MM.1S (cell line): ENCODE measurements around the gene F13A1.
A peak's percentile ranks its signal among the peaks of the same experiment; 100 is the strongest.

Experiments used
- DNase-seq: peaks from one replicate; pipeline ENCODE4 v3.0.0-alpha.2; 2015
- H2AFZ ChIP-seq: fragments of 300-600 bp; sonication (generic); 2 replicates; pipeline ENCODE4 v1.6.0; 2016; ENCODE audit warnings: antibody characterized with exemption, low read length
- H3F3A ChIP-seq: fragments of 300-600 bp; sonication (generic); 2 replicates; pipeline ENCODE4 v1.6.1; 2016; ENCODE audit warnings: mild to moderate bottlenecking, antibody characterized with exemption, low read length, moderate library complexity, mixed read lengths; ENCODE audit not compliant: insufficient read depth
- H3K27ac ChIP-seq: fragments of 300-600 bp; sonication (generic); 2 replicates; pipeline ENCODE4 v1.5.1; 2016; ENCODE audit warnings: mild to moderate bottlenecking, low read length
- H3K27me3 ChIP-seq: fragments of 300-600 bp; sonication (generic); replicated peaks from 2 replicates; pipeline ENCODE4 v1.6.0; 2016; ENCODE audit warnings: low read length; ENCODE audit not compliant: insufficient read depth
- H3K36me3 ChIP-seq: fragments of 300-600 bp; sonication (generic); replicated peaks from 2 replicates; pipeline ENCODE4 v1.6.1; 2016; ENCODE audit warnings: mild to moderate bottlenecking, low read length, mixed read lengths; ENCODE audit not compliant: insufficient read depth
- H3K4me1 ChIP-seq: fragments of 300-600 bp; sonication (generic); 2 replicates; pipeline ENCODE4 v1.6.1; 2016; ENCODE audit warnings: low read length, mixed read lengths
- H3K4me2 ChIP-seq: fragments of 300-600 bp; sonication (generic); 2 replicates; pipeline ENCODE4 v1.6.0; 2016; ENCODE audit warnings: low read depth, low read length
- H3K4me3 ChIP-seq: fragments of 300-600 bp; sonication (generic); 2 replicates; pipeline ENCODE4 v1.5.1; 2016; ENCODE audit warnings: low read length, mixed read lengths
- H3K79me2 ChIP-seq: fragments of 300-600 bp; sonication (generic); 2 replicates; pipeline ENCODE4 v1.6.1; 2016; ENCODE audit warnings: mixed run types, low read length, mixed read lengths
- H3K9ac ChIP-seq: fragments of 300-600 bp; sonication (generic); 2 replicates; pipeline ENCODE4 v1.6.1; 2016; ENCODE audit warnings: low read length, mixed read lengths
- H3K9me2 ChIP-seq: fragments of 300-600 bp; sonication (generic); replicated peaks from 2 replicates; pipeline ENCODE4 v1.6.1; 2016; ENCODE audit warnings: mild to moderate bottlenecking, low read length, mixed read lengths; ENCODE audit not compliant: insufficient read depth
- H3K9me3 ChIP-seq: fragments of 300-600 bp; sonication (generic); replicated peaks from 2 replicates; pipeline ENCODE4 v1.6.1; 2016; ENCODE audit warnings: mild to moderate bottlenecking, low read length, mixed read lengths; ENCODE audit not compliant: insufficient read depth
- H4K20me1 ChIP-seq: fragments of 300-600 bp; sonication (generic); 2 replicates; pipeline ENCODE4 v1.6.1; 2016; ENCODE audit warnings: mild to moderate bottlenecking, low read length, moderate library complexity, mixed read lengths; ENCODE audit not compliant: insufficient read depth
- EZH2 ChIP-seq: fragments of 300-600 bp; sonication (generic); optimal IDR thresholded peaks from 2 replicates; pipeline ENCODE3; 2017; ENCODE audit warnings: low read depth, mild to moderate bottlenecking, antibody characterized with exemption, low read length, mixed read lengths
- EZH2phosphoT487 ChIP-seq: fragments of 300-600 bp; sonication (generic); IDR thresholded peaks from 2 replicates; pipeline ENCODE4 v1.6.1; 2018; ENCODE audit warnings: antibody characterized with exemption, low read length
- TF ChIP-seq, protein P1 (sequence below): fragments of 300-600 bp; sonication (generic); IDR thresholded peaks from 2 replicates; pipeline ENCODE4 v1.5.1; 2016; ENCODE audit warnings: antibody characterized with exemption, low read length, mixed read lengths

F13A1 gene

DNA sequence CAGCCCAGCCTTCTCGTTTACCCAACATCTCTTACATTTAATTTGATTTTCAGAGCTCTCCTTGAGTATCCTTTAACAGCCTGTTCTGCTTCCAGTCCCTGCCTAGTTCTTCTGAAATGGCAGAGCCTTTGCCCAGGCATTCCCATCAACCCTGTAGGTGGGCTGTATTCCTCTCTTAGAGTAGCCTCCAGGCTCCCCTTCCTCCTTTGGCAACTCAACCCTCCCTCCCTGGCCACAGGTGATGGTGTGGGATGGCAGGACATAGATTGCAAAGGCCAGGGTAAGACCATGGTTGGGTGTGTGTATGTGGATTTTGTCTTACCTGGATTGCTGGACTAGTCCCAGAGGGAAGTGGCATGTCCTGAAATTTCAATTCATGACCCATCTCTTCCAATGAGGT, 125.4 kb downstream of the F13A1 start:
- H3K9me2 ChIP-seq = no peaks in the 10 kb centered on the region
- H3K79me2 ChIP-seq = no peaks in the 10 kb centered on the region
- TF ChIP-seq, protein P1, sequence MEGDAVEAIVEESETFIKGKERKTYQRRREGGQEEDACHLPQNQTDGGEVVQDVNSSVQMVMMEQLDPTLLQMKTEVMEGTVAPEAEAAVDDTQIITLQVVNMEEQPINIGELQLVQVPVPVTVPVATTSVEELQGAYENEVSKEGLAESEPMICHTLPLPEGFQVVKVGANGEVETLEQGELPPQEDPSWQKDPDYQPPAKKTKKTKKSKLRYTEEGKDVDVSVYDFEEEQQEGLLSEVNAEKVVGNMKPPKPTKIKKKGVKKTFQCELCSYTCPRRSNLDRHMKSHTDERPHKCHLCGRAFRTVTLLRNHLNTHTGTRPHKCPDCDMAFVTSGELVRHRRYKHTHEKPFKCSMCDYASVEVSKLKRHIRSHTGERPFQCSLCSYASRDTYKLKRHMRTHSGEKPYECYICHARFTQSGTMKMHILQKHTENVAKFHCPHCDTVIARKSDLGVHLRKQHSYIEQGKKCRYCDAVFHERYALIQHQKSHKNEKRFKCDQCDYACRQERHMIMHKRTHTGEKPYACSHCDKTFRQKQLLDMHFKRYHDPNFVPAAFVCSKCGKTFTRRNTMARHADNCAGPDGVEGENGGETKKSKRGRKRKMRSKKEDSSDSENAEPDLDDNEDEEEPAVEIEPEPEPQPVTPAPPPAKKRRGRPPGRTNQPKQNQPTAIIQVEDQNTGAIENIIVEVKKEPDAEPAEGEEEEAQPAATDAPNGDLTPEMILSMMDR = no peak
- H3K4me3 ChIP-seq = no peak overlapping the region
- H3K27me3 ChIP-seq = no peaks in the 10 kb centered on the region
- H3K4me2 ChIP-seq = no peak overlapping the region
- DNase-seq = no peak
- H3K36me3 ChIP-seq = no peaks in the 10 kb centered on the region
- H2AFZ ChIP-seq = no peak overlapping the region
- H3K4me1 ChIP-seq = no peaks in the 10 kb centered on the region
- H4K20me1 ChIP-seq = no peaks in the 10 kb centered on the region
- no peaks in the 10 kb centered on the region for H3K9me3 ChIP-seq
- no peak overlapping the region for H3K9ac ChIP-seq
- H3K27ac ChIP-seq = no peak overlapping the region
- H3F3A ChIP-seq = no peaks in the 10 kb centered on the region

DNA sequence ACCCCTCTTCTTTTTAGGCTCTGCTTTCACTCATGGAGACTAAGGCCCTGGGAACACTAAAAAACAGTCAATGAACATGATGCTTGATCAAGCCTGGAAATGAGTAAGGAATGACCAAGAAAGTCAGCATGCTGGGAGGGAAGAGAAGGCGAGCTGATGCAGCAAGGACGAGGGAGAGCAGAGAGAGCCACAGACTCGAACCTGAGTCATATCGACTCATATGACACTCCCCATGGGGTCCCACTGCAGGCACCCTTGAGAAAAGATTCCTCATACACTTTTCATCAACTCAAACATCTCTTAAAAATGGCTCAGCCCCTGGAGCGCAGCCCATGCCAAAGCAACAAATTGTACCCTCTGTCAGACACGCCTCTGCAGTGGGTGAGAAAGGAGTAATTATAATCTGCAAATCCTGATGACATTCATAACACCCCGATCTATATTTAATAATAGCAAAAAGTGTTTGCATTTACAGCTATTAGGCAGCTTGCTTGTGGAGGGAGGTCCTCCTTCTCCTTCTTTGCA, 127.2 kb downstream of the F13A1 start:
- Histone ChIP-seq H3K9ac (no peak overlapping the region), H3K9me2 (no peaks in the 10 kb centered on the region), H3K27me3 (no peaks in the 10 kb centered on the region), H3K4me2 (no peak overlapping the region), H3K36me3 (no peaks in the 10 kb centered on the region), H3F3A (no peaks in the 10 kb centered on the region), H3K4me3 (no peak overlapping the region), H3K27ac (no peak overlapping the region), H3K4me1 (no peaks in the 10 kb centered on the region), H2AFZ (no peak overlapping the region), H3K9me3 (no peaks in the 10 kb centered on the region), H4K20me1 (no peaks in the 10 kb centered on the region), H3K79me2 (no peaks in the 10 kb centered on the region)
- TF ChIP-seq EZH2 (no peak), EZH2phosphoT487 (no peak)
- TF ChIP-seq, protein P1 = no peak
- DNase-seq = no peak

DNA sequence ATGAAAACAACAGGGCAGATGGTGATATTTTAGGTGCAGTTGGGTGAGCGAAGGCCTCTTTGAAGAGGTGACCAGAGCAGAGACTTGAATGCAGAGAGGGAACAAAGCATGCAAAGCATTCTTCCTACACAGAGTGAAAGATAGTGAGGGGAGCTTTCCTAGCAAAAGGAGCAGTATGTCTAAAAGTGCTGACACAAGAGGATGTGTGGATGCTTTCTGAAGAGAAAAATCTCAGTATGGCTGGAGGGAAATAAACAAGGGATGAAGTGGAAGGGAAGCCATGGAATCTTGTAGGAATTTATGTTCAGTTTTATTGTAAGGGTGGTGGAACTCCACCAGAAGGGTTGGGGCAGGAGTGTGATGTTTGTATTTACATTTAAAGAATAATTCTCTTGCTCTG, 128.6 kb downstream of the F13A1 start:
- H3K4me1 ChIP-seq = no peaks in the 10 kb centered on the region
- H3K79me2 ChIP-seq = no peaks in the 10 kb centered on the region
- no peak for TF ChIP-seq EZH2
- H3K36me3 ChIP-seq = no peaks in the 10 kb centered on the region
- H3K4me2 ChIP-seq = no peak overlapping the region
- no peak for DNase-seq
- no peak overlapping the region for H3K9ac ChIP-seq
- H3K27me3 ChIP-seq = no peaks in the 10 kb centered on the region
- H2AFZ ChIP-seq = no peak overlapping the region
- H3K4me3 ChIP-seq = no peak overlapping the region
- no peak overlapping the region for H3K27ac ChIP-seq
- H4K20me1 ChIP-seq = no peaks in the 10 kb centered on the region
- no peaks in the 10 kb centered on the region for H3K9me2 ChIP-seq
- no peaks in the 10 kb centered on the region for H3K9me3 ChIP-seq
- H3F3A ChIP-seq = no peaks in the 10 kb centered on the region

DNA sequence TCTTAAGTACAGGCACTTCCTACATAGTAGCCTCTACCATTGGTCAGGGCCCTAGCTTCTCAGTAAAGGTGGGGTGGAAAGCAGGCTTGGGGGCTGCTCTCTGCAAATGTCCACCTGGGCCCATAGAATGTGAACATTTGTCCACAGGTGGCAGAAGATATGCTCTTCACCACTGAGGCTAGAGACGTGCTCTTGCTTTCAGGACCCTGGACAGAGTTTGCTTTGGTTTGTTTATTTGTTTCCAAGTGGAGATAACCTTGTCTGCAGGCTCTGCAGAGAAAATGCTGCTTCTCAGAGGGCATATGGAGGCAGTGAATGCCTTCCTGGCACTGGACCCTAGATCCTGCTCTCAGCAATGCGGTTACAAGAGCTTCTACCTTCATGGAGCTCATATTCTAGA, 129.0 kb downstream of the F13A1 start:
- H3K4me3 ChIP-seq = no peak overlapping the region
- TF ChIP-seq EZH2 (no peak), EZH2phosphoT487 (no peak)
- TF ChIP-seq, protein P1 = no peak
- H3K27me3 ChIP-seq = no peaks in the 10 kb centered on the region
- H2AFZ ChIP-seq = no peak overlapping the region
- no peaks in the 10 kb centered on the region for H3K4me1 ChIP-seq
- no peak overlapping the region for H3K9ac ChIP-seq
- DNase-seq = peak; percentile 50
- H3K36me3 ChIP-seq = no peaks in the 10 kb centered on the region
- no peaks in the 10 kb centered on the region for H3K79me2 ChIP-seq
- H4K20me1 ChIP-seq = no peaks in the 10 kb centered on the region
- H3K4me2 ChIP-seq = no peak overlapping the region
- no peaks in the 10 kb centered on the region for H3F3A ChIP-seq
- H3K9me2 ChIP-seq = no peaks in the 10 kb centered on the region
- H3K9me3 ChIP-seq = no peaks in the 10 kb centered on the region
- H3K27ac ChIP-seq = no peak overlapping the region
